GM12878 (cell line): Measurements from ENCODE around the gene SRRM2. TPM values are rescaled to one million over a fixed set of nuclear protein-coding genes. Genes with fewer than 3 reads are reported as not detected.
A peak's percentile ranks its signal among the peaks of the same experiment; 100 is the strongest.

Source experiments
- ATAC-seq: fragments of 200-7000 bp; cut with Tn5 transposase; 3 replicates; pipeline ENCODE4 v1.9.1; 2020; ENCODE audit warnings: mild to moderate bottlenecking, moderate library complexity
- BruUV-seq: library from RNA; stranded (reverse); fragments of 400-500 nt; replicated peaks from 2 replicates; lab custom pipeline; 2021; lab: Mats Ljungman, UMichigan
- CTCF ChIA-PET: fragments of 300-600 bp; sonication (Branson Sonifier 250); formaldehyde crosslinking; extraction: SDS; loops from one replicate; lab custom pipeline; 2021; ENCODE audit warnings: inconsistent platforms; lab: Yijun Ruan, JAX
- POLR2A ChIA-PET: fragments of 350-600 bp; formaldehyde crosslinking; extraction: SDS; loops from one replicate; lab custom pipeline; 2021; ENCODE audit warnings: inconsistent platforms; lab: Charles Lee
- RAD21 ChIA-PET: fragments of 300-600 bp; sonication (Branson Sonifier 250); formaldehyde crosslinking; loops from one replicate; lab custom pipeline; 2023; ENCODE audit warnings: antibody characterized with exemption; ENCODE audit not compliant: unreplicated experiment; lab: Charles Lee
- SMC1A ChIA-PET: fragments of 300-600 bp; sonication (Branson Sonifier 250); formaldehyde crosslinking; loops from one replicate; lab custom pipeline; 2023; ENCODE audit not compliant: unreplicated experiment, uncharacterized antibody; lab: Charles Lee
- DNase-seq: peaks from one replicate; pipeline ENCODE4 v3.0.0-alpha.2; 2011; ENCODE audit warnings: low read depth, low spot score
- FAIRE-seq: peaks from 3 replicates; lab custom pipeline; 2011; peaks lifted over from hg19 to GRCh38; lab: Jason Lieb, UNC
- H2AFZ ChIP-seq: 2 replicates; pipeline ENCODE4 v1.6.0; 2011; ENCODE audit warnings: low read depth, low read length, control low read depth; ENCODE audit not compliant: control insufficient read depth
- H3K27ac ChIP-seq: 2 replicates; pipeline ENCODE4 v1.5.1; 2011; ENCODE audit warnings: control low read depth; ENCODE audit not compliant: control insufficient read depth, insufficient read depth
- H3K27me3 ChIP-seq, 2 experiments: replicated peaks in 1 of 2; 2 replicates each; pipeline versions ENCODE4 v1.6.0 to v1.6.1; 2011; ENCODE audit warnings: low read length in 1 of 2; ENCODE audit not compliant: control insufficient read depth in 2 of 2, insufficient read depth in 2 of 2
- H3K36me3 ChIP-seq, 2 experiments: 2 replicates each; pipeline ENCODE4 v1.5.1; 2011; ENCODE audit warnings: low read length in 1 of 2; ENCODE audit not compliant: control insufficient read depth in 2 of 2, insufficient read depth in 2 of 2
- H3K4me1 ChIP-seq: 2 replicates; pipeline ENCODE4 v1.6.1; 2011; ENCODE audit warnings: mild to moderate bottlenecking, low read length, moderate library complexity, mixed read lengths; ENCODE audit not compliant: control insufficient read depth, insufficient read depth
- H3K4me2 ChIP-seq: 2 replicates; pipeline ENCODE4 v1.6.0; 2011; ENCODE audit warnings: control low read depth; ENCODE audit not compliant: control insufficient read depth, insufficient read depth
- H3K4me3 ChIP-seq: fragments of 200-600 bp; sonication (generic); 2 replicates; pipeline ENCODE4 v1.5.1; 2016
- H3K79me2 ChIP-seq: 2 replicates; pipeline ENCODE4 v1.6.0; 2011; ENCODE audit warnings: low read length; ENCODE audit not compliant: control insufficient read depth, insufficient read depth
- H3K9ac ChIP-seq: 2 replicates; pipeline ENCODE4 v1.8.0; 2011; ENCODE audit warnings: low read length, control low read depth, mixed read lengths; ENCODE audit not compliant: control insufficient read depth, insufficient read depth
- H3K9me3 ChIP-seq: replicated peaks from 3 replicates; pipeline ENCODE4 v1.5.1; 2011; ENCODE audit warnings: mild to moderate bottlenecking, low read length; ENCODE audit not compliant: control insufficient read depth, insufficient read depth
- H4K20me1 ChIP-seq: 2 replicates; pipeline ENCODE4 v1.6.0; 2011; ENCODE audit not compliant: control insufficient read depth, insufficient read depth
- BCL11A ChIP-seq: IDR thresholded peaks from 2 replicates; pipeline ENCODE4 v1.6.1; 2011; ENCODE audit warnings: low read depth, low read length
- CUX1 ChIP-seq: IDR thresholded peaks from 2 replicates; pipeline ENCODE4 v1.6.1; 2012; ENCODE audit warnings: improper control_type of control experiment, low read depth, low read length; ENCODE audit not compliant: insufficient replicate concordance
- NFXL1 ChIP-seq: fragments of 450-650 bp; IDR thresholded peaks from 2 replicates; pipeline ENCODE4 v1.6.1; 2017; ENCODE audit warnings: antibody characterized with exemption, mild to moderate bottlenecking, borderline replicate concordance
- POLR2A ChIP-seq: IDR thresholded peaks from 2 replicates; pipeline ENCODE4 v1.6.1; 2011; ENCODE audit warnings: low read depth, mild to moderate bottlenecking, low read length
- WGBS: methylation state at CpG from one replicate; pipeline ENCODE4 v1.1.6; 2016; ENCODE audit warnings: low lambda C conversion rate; ENCODE audit not compliant: insufficient replicate concordance, insufficient coverage; ENCODE audit errors: missing lambda C conversion rate; 5-methylcytosine and 5-hydroxymethylcytosine counted together
- in situ Hi-C: fragments of 300-500 bp; cut with MboI; formaldehyde crosslinking; loops from 9 replicates; pipeline ENCODE4 v1.14.3; 2018; ENCODE audit warnings: mixed read lengths
- intact Hi-C: fragments of 100-400 bp; cut with micrococcal nuclease; formaldehyde crosslinking; loops from one replicate; pipeline ENCODE4 v1.14.2; 2022; ENCODE audit not compliant: unreplicated experiment
- polyA plus RNA-seq, 11 experiments: library from polyadenylated mRNA; depleted of rRNA in 4 of 11; unstranded in 6 of 11; stranded (reverse) in 5 of 11; fragments of >200 nt; fragmentation: Nextera tagmentation in 4 of 11; fragmentation: Illumina TruSeq in 1 of 11; extraction: Ambion mirVana in 4 of 11; extraction: Trizol in 1 of 11; gene quantifications; 1 replicate in 1 of 11; 2 replicates in 10 of 11; pipeline versions ENCODE4 v1.2.1 to v1.2.3, GENCODE V29; 2011 to 2016; ENCODE audit warnings: inconsistent platforms in 2 of 11, missing spikeins in 2 of 11, low read depth in 1 of 11
- total RNA-seq, 4 experiments: library from RNA; depleted of rRNA in 3 of 4; stranded (reverse); fragments of >200 nt in 3 of 4; fragmentation: Illumina TruSeq in 1 of 4; extraction: Trizol in 1 of 4; gene quantifications; 2 replicates each; pipeline versions ENCODE4 v1.2.1 to v1.2.3, GENCODE V29; 2013 to 2021

The SRRM2 gene
- total and polyA plus RNA-seq, 10 of the 15 experiments (the other 5 are each of a cell fraction or from before 2014, with no cell fraction given): 30.1 to 502 (median 196) TPM

DNA sequence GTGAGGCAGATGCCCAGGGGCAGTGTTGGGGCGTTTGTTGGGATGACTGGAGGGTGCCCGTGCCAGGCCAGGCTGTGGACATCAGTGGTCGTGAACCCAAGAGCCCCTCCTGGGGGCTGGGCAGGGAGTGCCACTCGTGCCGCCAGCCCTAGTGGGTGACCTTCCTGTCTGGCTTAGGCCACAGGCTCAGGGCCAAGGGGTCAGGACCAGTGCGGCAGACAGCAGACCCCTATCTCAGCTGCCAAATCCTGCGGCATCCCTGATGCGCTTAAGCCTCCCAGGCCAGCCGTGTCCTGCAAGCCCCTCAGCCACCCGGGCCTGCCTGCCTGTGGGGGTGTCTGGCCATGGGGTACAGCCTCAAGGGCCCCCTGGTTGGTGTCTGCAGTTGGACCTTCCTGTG is 47.1 kb upstream of the SRRM2 start (continued):
- no peak for TF ChIP-seq CUX1
- no peak for TF ChIP-seq BCL11A

DNA sequence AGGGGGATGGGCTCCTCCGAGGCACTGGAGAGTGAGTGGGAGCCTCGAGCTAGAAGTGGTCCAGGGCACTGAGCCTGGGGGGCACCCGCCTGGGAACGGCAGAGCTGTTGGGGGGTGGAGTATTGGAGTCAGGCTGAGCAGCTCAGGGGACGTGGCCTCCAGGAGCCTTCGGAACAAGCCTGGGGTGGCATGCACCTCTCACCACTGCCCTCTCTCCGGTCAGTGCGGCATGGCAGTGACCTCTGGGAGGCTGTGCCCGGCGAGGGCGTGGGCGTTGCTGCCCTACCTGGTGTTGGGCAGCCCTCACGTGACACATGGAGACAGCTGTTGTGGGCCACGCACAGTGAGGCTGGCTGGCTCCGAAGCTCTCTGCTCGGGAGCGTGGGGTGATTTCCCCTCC is 46.4 kb upstream of the SRRM2 start:
- Histone ChIP-seq H3K27ac (no peak overlapping the region), H3K79me2 (no peaks in the 10 kb centered on the region), H3K9ac (no peak overlapping the region), H4K20me1 (no peaks in the 10 kb centered on the region), H3K4me1 (no peaks in the 10 kb centered on the region), H3K36me3 (peaks cover 12 to 37% of the 10 kb centered on the region in 2 experiments), H3K27me3 (no peaks in the 10 kb centered on the region), H3K9me3 (no peaks in the 10 kb centered on the region)
- POLR2A ChIA-PET: no interaction called here
- RAD21 ChIA-PET: no interaction called here
- FAIRE-seq: no peak
- intact Hi-C loops: no loop called here
- SMC1A ChIA-PET: no interaction called here
- DNase-seq: no peak
- WGBS: 98% methylated on average over 16 of the region's 17 CpGs
- TF ChIP-seq NFXL1 (no peak), POLR2A (peak; percentile 35; the same call in 1 of the 2 replicates)
- TF ChIP-seq, all 136 proteins: peak for 1
- no peak overlapping the region for H3K4me3 ChIP-seq
- in situ Hi-C loops: no loop called here
- ATAC-seq: no peak
- H3K4me2 ChIP-seq: no peak overlapping the region
- BruUV-seq: no TSS peak
- no peak overlapping the region for H2AFZ ChIP-seq
- CTCF ChIA-PET: no interaction called here
